ENCODE results near the gene POLA2. TPM values are rescaled to one million over a fixed set of nuclear protein-coding genes. Genes with fewer than 3 reads are reported as not detected.

Gene POLA2
- total RNA-seq, 1 donor from 2014 or later: 32.4 TPM

- Mint-ChIP-seq H3K4me1 (ENCODE audit: unreplicated experiment) (peaks cover 14% of the 10 kb centered on the region), H3K36me3 (no peaks in the 10 kb centered on the region), H3K4me3 (no peak overlapping the region), H3K27me3 (peaks cover 3% of the 10 kb centered on the region), H3K27ac (no peak overlapping the region), H3K9me3 (no peaks in the 10 kb centered on the region)
- TF ChIP-seq, protein P1, sequence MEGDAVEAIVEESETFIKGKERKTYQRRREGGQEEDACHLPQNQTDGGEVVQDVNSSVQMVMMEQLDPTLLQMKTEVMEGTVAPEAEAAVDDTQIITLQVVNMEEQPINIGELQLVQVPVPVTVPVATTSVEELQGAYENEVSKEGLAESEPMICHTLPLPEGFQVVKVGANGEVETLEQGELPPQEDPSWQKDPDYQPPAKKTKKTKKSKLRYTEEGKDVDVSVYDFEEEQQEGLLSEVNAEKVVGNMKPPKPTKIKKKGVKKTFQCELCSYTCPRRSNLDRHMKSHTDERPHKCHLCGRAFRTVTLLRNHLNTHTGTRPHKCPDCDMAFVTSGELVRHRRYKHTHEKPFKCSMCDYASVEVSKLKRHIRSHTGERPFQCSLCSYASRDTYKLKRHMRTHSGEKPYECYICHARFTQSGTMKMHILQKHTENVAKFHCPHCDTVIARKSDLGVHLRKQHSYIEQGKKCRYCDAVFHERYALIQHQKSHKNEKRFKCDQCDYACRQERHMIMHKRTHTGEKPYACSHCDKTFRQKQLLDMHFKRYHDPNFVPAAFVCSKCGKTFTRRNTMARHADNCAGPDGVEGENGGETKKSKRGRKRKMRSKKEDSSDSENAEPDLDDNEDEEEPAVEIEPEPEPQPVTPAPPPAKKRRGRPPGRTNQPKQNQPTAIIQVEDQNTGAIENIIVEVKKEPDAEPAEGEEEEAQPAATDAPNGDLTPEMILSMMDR (conservative IDR thresholded peaks at IDR 0.05): no peak
- DNase-seq (ENCODE audit: extremely low spot score, unreplicated experiment): no peak
Measured at GRCh38 chr11:65221026-65221425, 40.7 kb upstream of the POLA2 start.

- peaks cover 7% of the 10 kb centered on the region for H3K27me3 Mint-ChIP-seq
- TF ChIP-seq, protein P1 (conservative IDR thresholded peaks at IDR 0.05): no peak
- DNase-seq (ENCODE audit: extremely low spot score, unreplicated experiment): no peak
- no peak overlapping the region for H3K27ac Mint-ChIP-seq
- no peaks in the 10 kb centered on the region for H3K9me3 Mint-ChIP-seq
- no peak overlapping the region for H3K4me3 Mint-ChIP-seq
- peaks cover 3% of the 10 kb centered on the region for H3K36me3 Mint-ChIP-seq
- H3K4me1 Mint-ChIP-seq (ENCODE audit: unreplicated experiment): peaks cover 14% of the 10 kb centered on the region
Measured at GRCh38 chr11:65223011-65223410, 38.8 kb upstream of the POLA2 start.

- DNase-seq (ENCODE audit: extremely low spot score, unreplicated experiment): no peak
- no peaks in the 10 kb centered on the region for H3K9me3 Mint-ChIP-seq
- H3K36me3 Mint-ChIP-seq: peaks cover 4% of the 10 kb centered on the region
- no peak overlapping the region for H3K27ac Mint-ChIP-seq
- H3K4me3 Mint-ChIP-seq: peak overlapping the region; percentile 80
- peaks cover 1% of the 10 kb centered on the region for H3K4me1 Mint-ChIP-seq (ENCODE audit: unreplicated experiment)
- TF ChIP-seq, protein P1 (conservative IDR thresholded peaks at IDR 0.05): no peak
- peaks cover 7% of the 10 kb centered on the region for H3K27me3 Mint-ChIP-seq
Measured at GRCh38 chr11:65224930-65225278, 36.9 kb upstream of the POLA2 start.

DNA sequence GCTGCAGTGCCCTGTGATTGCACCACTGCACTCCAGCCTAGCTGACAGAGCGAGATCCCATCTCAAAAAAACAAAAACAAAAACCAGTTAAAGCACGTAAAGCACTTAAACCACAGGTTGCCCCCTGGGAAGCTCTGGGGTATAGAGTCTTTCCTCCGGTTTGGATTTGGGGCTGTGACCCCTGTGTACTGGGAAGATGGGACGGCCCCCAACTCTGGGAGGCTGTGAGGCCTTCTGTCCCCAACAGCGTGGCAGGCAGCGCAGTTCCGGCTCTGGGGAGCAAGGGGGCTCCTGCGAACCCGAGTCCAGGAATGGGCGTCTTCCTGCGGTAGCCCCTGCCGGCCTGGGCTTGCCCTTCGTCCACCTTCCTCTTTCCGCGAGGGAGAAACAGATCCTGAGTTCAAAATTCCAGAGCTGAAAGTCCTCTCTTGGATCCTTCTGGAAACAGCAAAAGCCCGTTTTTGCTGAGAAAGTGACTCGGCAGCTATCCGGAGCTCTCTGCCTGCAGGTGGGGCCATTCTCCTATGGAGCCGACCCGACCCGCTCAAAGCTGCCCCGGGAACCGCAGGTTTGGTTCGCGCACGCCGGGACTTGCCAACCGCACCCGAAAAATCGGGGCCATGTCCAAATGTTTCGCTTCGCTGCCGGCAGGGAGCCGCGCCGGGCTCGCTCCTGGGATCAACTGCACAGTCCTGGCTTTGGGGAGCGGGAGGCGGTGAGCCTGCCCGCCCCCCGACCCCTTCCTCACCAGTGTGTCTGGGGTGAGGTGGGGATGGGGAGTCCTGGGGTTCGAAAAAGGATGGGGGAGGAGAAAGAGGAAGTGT is 36.3 kb upstream of the POLA2 start:
- H3K27ac Mint-ChIP-seq: peak overlapping the region; percentile 9
- H3K27me3 Mint-ChIP-seq: peaks cover 7% of the 10 kb centered on the region
- no peaks in the 10 kb centered on the region for H3K4me1 Mint-ChIP-seq (ENCODE audit: unreplicated experiment)
- H3K36me3 Mint-ChIP-seq: peaks cover 4% of the 10 kb centered on the region
- H3K4me3 Mint-ChIP-seq: peak overlapping the region; percentile 80
- DNase-seq (ENCODE audit: extremely low spot score, unreplicated experiment): no peak
- TF ChIP-seq, protein P1 (conservative IDR thresholded peaks at IDR 0.05): peak; percentile 61
- H3K9me3 Mint-ChIP-seq: no peaks in the 10 kb centered on the region

DNA sequence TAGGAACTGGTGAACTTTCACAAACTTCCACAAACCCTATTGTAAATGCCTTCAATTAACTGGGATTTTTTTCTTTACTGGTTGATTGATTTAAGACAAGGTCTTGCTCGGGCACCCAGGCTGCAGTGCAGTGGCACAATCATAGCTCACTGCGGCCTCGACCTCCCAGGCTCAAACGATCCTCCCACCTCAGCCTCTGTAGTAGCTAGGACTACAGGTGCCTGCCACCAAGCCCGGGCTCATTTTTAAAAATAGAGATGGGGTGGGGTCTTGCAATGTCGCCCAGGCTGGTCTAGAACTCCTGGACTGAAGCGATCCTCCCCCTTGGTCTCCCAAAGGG is 35.7 kb upstream of the POLA2 start:
- Mint-ChIP-seq H3K9me3 (no peaks in the 10 kb centered on the region), H3K4me3 (peak overlapping the region; percentile 80), H3K27ac (peak overlapping the region; percentile 9), H3K27me3 (peaks cover 7% of the 10 kb centered on the region), H3K4me1 (ENCODE audit: unreplicated experiment) (no peaks in the 10 kb centered on the region), H3K36me3 (peaks cover 4% of the 10 kb centered on the region)
- TF ChIP-seq, protein P1 (conservative IDR thresholded peaks at IDR 0.05): no peak
- DNase-seq (ENCODE audit: extremely low spot score, unreplicated experiment): no peak

All from type B pancreatic cell (in vitro differentiated cells).